Skeletal muscle satellite cell (primary cell): ENCODE measurements around the gene MYO3A.

Experiments
- H3K27me3 ChIP-seq: 2 replicates; pipeline ENCODE4 v1.7.0; 2013; ENCODE audit warnings: low read length; ENCODE audit not compliant: control insufficient read depth, insufficient read depth
- H3K36me3 ChIP-seq: 2 replicates; pipeline ENCODE4 v1.7.0; 2013; ENCODE audit warnings: mild to moderate bottlenecking, control low read depth, low read length; ENCODE audit not compliant: insufficient read depth
- H3K4me1 ChIP-seq: 2 replicates; pipeline ENCODE4 v1.7.0; 2013; ENCODE audit warnings: low read length; ENCODE audit not compliant: control insufficient read depth, insufficient read depth
- H3K4me2 ChIP-seq: 2 replicates; pipeline ENCODE4 v1.7.0; 2013; ENCODE audit warnings: mild to moderate bottlenecking, low read length
- H3K4me3 ChIP-seq: 2 replicates; pipeline ENCODE4 v1.7.0; 2013; ENCODE audit warnings: low read length
- H3K9ac ChIP-seq: 2 replicates; pipeline ENCODE4 v1.7.0; 2013; ENCODE audit warnings: mild to moderate bottlenecking, low read depth, low read length, moderate library complexity
- H3K9me3 ChIP-seq: replicated peaks from 2 replicates; pipeline ENCODE4 v1.7.0; 2013; ENCODE audit warnings: mild to moderate bottlenecking, control low read depth, low read length

Gene MYO3A

GRCh38 chr10:26235761-26236160, 301.7 kb downstream of the MYO3A start:
- H3K4me3 ChIP-seq: no peak overlapping the region
- no peak overlapping the region for H3K4me2 ChIP-seq
- no peaks in the 10 kb centered on the region for H3K36me3 ChIP-seq
- H3K27me3 ChIP-seq: no peaks in the 10 kb centered on the region
- no peaks in the 10 kb centered on the region for H3K4me1 ChIP-seq
- H3K9ac ChIP-seq: no peak overlapping the region
- H3K9me3 ChIP-seq: peaks cover 24% of the 10 kb centered on the region

- no peaks in the 10 kb centered on the region for H3K27me3 ChIP-seq
- H3K9me3 ChIP-seq: peaks cover 22% of the 10 kb centered on the region
- H3K36me3 ChIP-seq: no peaks in the 10 kb centered on the region
- no peaks in the 10 kb centered on the region for H3K4me1 ChIP-seq
- H3K9ac ChIP-seq: no peak overlapping the region
- H3K4me2 ChIP-seq: no peak overlapping the region
- no peak overlapping the region for H3K4me3 ChIP-seq
Observed at GRCh38 chr10:26238378-26238777, 304.3 kb downstream of the MYO3A start.

DNA sequence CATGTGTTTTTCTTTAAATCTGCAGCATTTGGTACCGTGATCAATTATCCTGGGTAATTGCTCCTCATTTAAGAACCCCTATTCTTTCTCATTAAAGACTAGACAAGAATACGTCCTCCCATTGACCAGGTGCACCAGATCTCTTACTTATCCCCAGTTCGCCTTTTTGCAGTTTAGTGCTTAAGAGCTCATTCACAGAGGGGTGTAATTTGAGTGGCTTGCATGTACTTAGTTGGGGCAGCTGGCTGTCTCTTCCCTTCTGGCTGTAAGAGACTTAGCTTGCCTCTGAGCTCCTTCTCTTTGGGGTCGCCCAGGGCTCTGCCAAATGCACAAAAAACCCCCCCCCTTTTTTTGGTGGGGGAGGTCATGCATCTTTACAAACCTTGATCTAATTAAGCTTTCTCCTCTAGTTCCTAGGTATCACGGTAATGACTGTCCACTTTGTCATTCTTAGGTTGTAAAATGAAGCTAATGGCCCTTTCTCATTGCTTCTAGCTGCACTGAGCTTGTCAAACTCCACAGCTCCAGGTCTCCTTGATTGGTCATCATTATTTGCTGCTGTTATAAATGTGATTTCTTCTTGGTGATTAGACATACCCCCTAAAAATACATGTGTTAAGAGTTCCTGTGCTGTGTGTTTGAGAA, 308.8 kb downstream of the MYO3A start:
- H3K4me3 ChIP-seq: no peak overlapping the region
- H3K9me3 ChIP-seq: peaks cover 18% of the 10 kb centered on the region
- no peak overlapping the region for H3K9ac ChIP-seq
- H3K36me3 ChIP-seq: no peaks in the 10 kb centered on the region
- H3K27me3 ChIP-seq: no peaks in the 10 kb centered on the region
- H3K4me1 ChIP-seq: no peaks in the 10 kb centered on the region
- no peak overlapping the region for H3K4me2 ChIP-seq

DNA sequence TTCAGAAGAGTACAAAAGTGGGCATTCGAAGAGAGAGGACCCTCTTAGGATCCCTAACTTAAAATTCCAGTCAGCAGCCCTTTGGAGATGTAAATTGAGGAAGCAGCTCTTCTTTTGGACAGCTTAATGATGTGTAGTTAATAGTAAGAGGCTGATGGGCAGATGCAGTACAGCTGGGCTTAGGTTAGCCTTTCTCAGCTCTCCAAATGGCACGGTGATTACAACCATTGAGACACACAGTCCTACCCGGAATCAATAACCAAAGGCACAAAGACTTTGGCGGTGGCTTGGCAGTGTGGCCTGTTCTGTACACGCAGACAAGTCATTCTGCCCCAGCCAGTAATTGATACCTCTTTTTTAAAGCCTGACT, 309.3 kb downstream of the MYO3A start:
- Histone ChIP-seq H3K9ac (no peak overlapping the region), H3K9me3 (peaks cover 13% of the 10 kb centered on the region), H3K4me2 (no peak overlapping the region), H3K27me3 (no peaks in the 10 kb centered on the region), H3K4me3 (no peak overlapping the region), H3K4me1 (no peaks in the 10 kb centered on the region), H3K36me3 (no peaks in the 10 kb centered on the region)

DNA sequence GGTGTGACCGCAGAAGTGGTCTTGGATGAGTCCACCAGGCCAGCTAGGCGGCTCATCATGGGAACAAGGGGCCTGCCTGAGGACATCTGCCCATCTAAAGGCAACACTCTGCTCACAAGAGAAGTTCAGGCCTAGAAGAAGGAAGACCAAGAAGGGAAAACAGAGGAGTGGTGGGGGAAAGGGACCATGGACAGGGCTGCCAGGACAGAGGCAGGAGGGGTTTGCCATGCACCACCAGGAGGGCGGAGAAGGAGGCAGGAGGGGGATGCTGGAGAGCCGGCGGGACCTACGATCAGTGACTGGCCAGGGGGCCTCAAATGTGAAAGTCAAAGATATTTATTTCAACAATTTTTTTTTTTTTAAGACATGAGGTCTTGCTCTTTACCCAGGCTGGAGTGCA, 315.7 kb downstream of the MYO3A start:
- Histone ChIP-seq H3K4me3 (no peak overlapping the region), H3K9me3 (peaks cover 5% of the 10 kb centered on the region), H3K36me3 (no peaks in the 10 kb centered on the region), H3K4me2 (no peak overlapping the region), H3K27me3 (no peaks in the 10 kb centered on the region), H3K4me1 (no peaks in the 10 kb centered on the region), H3K9ac (no peak overlapping the region)

DNA sequence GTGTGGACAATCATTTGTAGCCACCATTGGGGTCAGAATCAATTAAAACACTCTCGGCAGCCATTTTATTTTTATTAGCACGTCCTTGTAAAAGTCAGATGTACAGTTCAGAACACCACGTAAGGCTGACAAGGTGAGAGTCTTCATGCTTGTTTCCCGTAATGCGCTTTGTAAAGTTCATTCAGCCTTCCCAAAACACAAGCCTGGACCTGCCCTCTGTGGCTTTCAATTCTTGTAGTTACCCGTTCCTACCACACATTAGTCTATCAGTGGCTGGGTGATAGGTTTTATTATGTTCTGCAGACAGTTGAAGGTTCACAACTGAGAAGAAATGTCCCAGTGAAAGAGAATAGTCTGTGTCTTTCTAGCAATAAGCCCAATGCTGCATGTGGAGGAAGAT, 317.9 kb downstream of the MYO3A start:
- H3K9me3 ChIP-seq: peaks cover 5% of the 10 kb centered on the region
- no peaks in the 10 kb centered on the region for H3K27me3 ChIP-seq
- no peak overlapping the region for H3K4me3 ChIP-seq

DNA sequence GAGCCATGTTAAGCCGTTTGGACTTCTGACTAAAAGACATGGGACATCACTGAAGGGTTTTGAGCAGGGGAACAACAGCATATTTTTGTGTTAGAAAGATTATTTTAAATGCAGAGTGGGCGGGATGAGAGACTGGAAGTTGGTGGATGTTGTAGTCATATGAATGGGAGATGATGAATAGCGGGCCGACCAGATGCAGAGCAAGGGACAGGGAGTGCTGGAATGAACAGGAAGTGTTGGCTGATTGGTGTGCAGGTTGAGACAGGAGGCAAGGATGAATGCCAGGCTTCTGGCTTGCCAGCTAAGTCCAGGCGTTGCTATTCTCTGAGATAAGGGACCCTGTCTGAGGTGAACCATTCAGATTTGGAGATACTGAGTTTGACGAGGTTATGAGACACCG, 320.6 kb downstream of the MYO3A start:
- H3K4me1 ChIP-seq: no peaks in the 10 kb centered on the region

More for the DNA sequence above, 317.9 kb downstream of the MYO3A start:
- H3K4me2 ChIP-seq: no peak overlapping the region
- no peaks in the 10 kb centered on the region for H3K36me3 ChIP-seq
- no peak overlapping the region for H3K9ac ChIP-seq
- H3K4me1 ChIP-seq: no peaks in the 10 kb centered on the region

GRCh38 chr10:26259341-26259740, 325.3 kb downstream of the MYO3A start:
- no peaks in the 10 kb centered on the region for H3K4me1 ChIP-seq
- no peak overlapping the region for H3K4me3 ChIP-seq
- H3K9me3 ChIP-seq: no peaks in the 10 kb centered on the region
- no peak overlapping the region for H3K4me2 ChIP-seq
- H3K36me3 ChIP-seq: no peaks in the 10 kb centered on the region
- H3K9ac ChIP-seq: no peak overlapping the region
- no peaks in the 10 kb centered on the region for H3K27me3 ChIP-seq

More for the DNA sequence above, 320.6 kb downstream of the MYO3A start:
- Histone ChIP-seq H3K9me3 (peaks cover 2% of the 10 kb centered on the region), H3K36me3 (no peaks in the 10 kb centered on the region), H3K4me2 (no peak overlapping the region), H3K9ac (no peak overlapping the region), H3K4me3 (no peak overlapping the region), H3K27me3 (no peaks in the 10 kb centered on the region)
